Measurements from ENCODE around the gene PVALB. TPM values are rescaled to one million over a fixed set of nuclear protein-coding genes. Genes with fewer than 3 reads are reported as not detected.

Gene PVALB
- total and polyA plus RNA-seq, 11 donors: not detected

DNA sequence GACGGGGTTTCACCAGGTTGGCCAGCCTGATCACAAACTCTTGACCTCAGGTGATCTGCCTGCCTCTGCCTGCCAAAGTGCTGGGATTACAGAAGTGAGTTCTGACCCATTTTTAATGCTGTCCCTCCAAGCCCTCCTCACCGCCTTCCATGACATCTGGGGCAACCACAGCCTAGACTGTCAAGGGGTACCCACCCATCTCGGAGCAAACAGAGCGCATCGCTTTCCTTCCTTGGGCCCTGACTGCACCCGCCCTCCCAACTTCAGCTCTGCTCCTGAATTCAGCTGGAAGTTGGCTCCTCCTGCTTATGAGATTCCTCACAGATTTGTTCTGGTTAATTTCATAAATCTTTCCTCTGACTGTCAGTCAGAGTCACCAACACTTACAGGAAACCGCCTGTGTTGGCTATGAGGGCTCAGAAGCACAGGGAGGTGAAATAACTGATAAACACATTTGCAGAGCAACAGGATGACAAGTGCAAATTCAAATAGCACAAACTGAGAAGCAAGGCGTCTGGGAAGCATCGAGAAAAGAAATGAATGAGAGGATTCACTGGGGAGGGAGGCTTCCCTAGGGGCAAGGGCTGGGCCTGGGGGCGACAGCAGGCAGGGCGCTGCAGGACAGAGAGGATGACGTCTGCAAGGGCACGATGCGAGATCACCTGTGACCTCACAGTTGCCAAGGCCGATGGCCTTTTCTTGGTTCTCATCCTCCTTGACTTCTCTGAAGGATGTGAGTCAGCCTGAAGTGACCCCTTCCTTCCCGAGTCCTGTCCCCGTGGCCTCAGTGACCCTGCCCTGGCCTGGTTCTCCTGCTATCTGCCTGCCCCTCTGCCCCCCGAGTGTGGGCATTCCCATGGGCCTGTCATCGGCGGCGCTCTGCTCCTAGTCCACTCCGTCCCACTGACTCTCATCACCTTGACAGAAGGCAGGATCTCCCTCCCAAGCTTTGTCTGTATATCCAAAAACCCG, 47.0 kb downstream of the PVALB start:
- ATAC-seq: no peak

DNA sequence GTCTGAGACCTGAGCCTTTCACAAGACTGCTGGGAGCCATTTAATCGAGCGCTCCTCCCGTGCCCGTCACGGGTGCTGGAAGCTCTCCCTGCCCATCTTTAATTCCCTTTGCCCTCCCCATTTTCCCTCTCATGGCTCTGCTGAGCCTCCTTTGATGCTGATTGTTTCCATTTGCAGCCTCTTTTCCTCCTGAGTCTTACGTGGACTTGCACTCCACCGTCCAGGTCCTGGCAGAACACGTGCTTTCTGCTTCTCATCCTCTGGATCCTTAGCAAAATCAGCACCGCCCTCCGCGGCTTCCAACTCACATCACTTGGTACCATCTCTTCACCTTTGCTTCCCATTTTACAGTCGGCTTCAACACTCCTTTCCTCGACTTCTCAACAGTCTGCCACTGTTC, 48.2 kb downstream of the PVALB start:
- no peak overlapping the region for H3K4me3 ChIP-seq
- no peaks in the 10 kb centered on the region for H3K9me3 ChIP-seq
- ATAC-seq: no peak
- TF ChIP-seq, protein P1, sequence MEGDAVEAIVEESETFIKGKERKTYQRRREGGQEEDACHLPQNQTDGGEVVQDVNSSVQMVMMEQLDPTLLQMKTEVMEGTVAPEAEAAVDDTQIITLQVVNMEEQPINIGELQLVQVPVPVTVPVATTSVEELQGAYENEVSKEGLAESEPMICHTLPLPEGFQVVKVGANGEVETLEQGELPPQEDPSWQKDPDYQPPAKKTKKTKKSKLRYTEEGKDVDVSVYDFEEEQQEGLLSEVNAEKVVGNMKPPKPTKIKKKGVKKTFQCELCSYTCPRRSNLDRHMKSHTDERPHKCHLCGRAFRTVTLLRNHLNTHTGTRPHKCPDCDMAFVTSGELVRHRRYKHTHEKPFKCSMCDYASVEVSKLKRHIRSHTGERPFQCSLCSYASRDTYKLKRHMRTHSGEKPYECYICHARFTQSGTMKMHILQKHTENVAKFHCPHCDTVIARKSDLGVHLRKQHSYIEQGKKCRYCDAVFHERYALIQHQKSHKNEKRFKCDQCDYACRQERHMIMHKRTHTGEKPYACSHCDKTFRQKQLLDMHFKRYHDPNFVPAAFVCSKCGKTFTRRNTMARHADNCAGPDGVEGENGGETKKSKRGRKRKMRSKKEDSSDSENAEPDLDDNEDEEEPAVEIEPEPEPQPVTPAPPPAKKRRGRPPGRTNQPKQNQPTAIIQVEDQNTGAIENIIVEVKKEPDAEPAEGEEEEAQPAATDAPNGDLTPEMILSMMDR (IDR thresholded peaks at IDR 0.05): no peak
- no peak for TF ChIP-seq POLR2A (IDR thresholded peaks at IDR 0.05)
- intact Hi-C loops (cut with DNase I): loop anchor here in 1 of 10 donors (10.0 kb wide), 1 partner anchor 224 kb away; no protein-coding TSS in a partner anchor
- peaks cover 0 to 26% (median 10%) of the 10 kb centered on the region in 9 donors for H3K36me3 ChIP-seq
- no peak overlapping the region for H3K27ac ChIP-seq
- H3K27me3 ChIP-seq: no peaks in the 10 kb centered on the region
- DNase-seq: no peak
- 93 to 96% (median 94%) methylated on average over 13 of the region's 13 CpGs for WGBS, 4 donors
- H3K4me1 ChIP-seq: peaks cover 0 to 10% (median 0%) of the 10 kb centered on the region in 12 donors

More for the DNA sequence above, 47.0 kb downstream of the PVALB start:
- Histone ChIP-seq H3K9me3 (no peaks in the 10 kb centered on the region), H3K27me3 (no peaks in the 10 kb centered on the region), H3K36me3 (peaks cover 0 to 26% (median 10%) of the 10 kb centered on the region in 9 donors), H3K4me1 (peaks cover 0 to 16% (median 2%) of the 10 kb centered on the region in 12 donors), H3K4me3 (no peak overlapping the region), H3K27ac (no peak overlapping the region)
- DNase-seq: no peak
- TF ChIP-seq, protein P1 (IDR thresholded peaks at IDR 0.05): no peak
- no peak for TF ChIP-seq POLR2A (IDR thresholded peaks at IDR 0.05)
- intact Hi-C loops (cut with DNase I): loop anchor here in 5 of 10 donors (5.0 to 10.0 kb wide), 3 partner anchors 223 to 425 kb away; no protein-coding TSS in a partner anchor
- WGBS, 4 donors: 61 to 68% (median 64%) methylated on average over 21 to 23 of the region's 23 CpGs

DNA sequence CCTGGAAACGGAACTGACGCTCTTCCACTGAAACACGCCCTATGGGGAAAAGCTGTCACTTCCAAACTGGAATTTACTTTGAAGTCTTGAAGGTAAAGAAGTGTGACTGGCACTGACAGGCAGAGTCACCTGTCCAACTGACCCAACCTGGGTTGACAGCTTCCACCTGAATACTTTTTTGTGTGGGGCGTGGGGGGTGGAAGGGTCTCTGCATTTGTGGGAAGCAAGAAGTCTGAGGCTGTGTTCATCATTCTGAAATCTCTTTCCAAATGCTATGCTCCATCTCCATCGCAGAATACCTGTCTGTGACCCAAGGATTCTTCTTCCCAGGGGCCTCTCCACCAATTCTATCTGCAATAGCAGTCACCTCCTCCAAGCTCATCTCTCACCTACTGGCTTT, 48.7 kb downstream of the PVALB start:
- H3K27ac ChIP-seq: no peak overlapping the region
- intact Hi-C loops (cut with DNase I): loop anchor here in 1 of 10 donors (10.0 kb wide), 1 partner anchor 223 kb away; no protein-coding TSS in a partner anchor
- H3K9me3 ChIP-seq: no peaks in the 10 kb centered on the region
- TF ChIP-seq POLR2A (IDR thresholded peaks at IDR 0.05): no peak
- TF ChIP-seq, protein P1 (IDR thresholded peaks at IDR 0.05): no peak
- no peak for DNase-seq
- no peak for ATAC-seq
- WGBS, 4 donors: 96 to 99% (median 97%) methylated on average over 5 of the region's 5 CpGs
- H3K4me3 ChIP-seq: no peak overlapping the region
- peaks cover 0 to 10% (median 0%) of the 10 kb centered on the region in 12 donors for H3K4me1 ChIP-seq
- H3K36me3 ChIP-seq: peaks cover 0 to 27% (median 10%) of the 10 kb centered on the region in 9 donors
- H3K27me3 ChIP-seq: no peaks in the 10 kb centered on the region

Data from heart left ventricle (tissue), 16 donors.